GM10248 (cell line): ENCODE data around the gene ATF7.

Experiments used
- CTCF ChIA-PET: fragments of 300-600 bp; sonication (Branson Sonifier 250); formaldehyde crosslinking; extraction: SDS; loops from one replicate; lab custom pipeline; 2021; ENCODE audit warnings: antibody characterized with exemption; lab: Yijun Ruan, JAX
- POLR2A ChIA-PET: fragments of 350-650 bp; sonication (Branson Sonifier 250); formaldehyde crosslinking; extraction: SDS; loops from one replicate; lab custom pipeline; 2020; ENCODE audit warnings: antibody characterized with exemption; lab: Yijun Ruan, JAX
- DNase-seq: peaks from one replicate; pipeline ENCODE4 v3.0.0; 2012; ENCODE audit errors: extremely low spot score
- CTCF ChIP-seq: IDR thresholded peaks from 2 replicates; pipeline ENCODE4 v1.5.1; 2012; ENCODE audit warnings: mild to moderate bottlenecking, low read depth; ENCODE audit errors: extremely low read depth, missing control alignments, control extremely low read depth

The ATF7 gene

GRCh38 chr12:53589915-53590314 lies 36.3 kb downstream of the ATF7 start:
- no peak for DNase-seq
- TF ChIP-seq CTCF, result no peak
- ChIA-PET POLR2A (no interaction called here), CTCF (interaction anchor here (1.0 to 2.1 kb wide), 3 partner anchors 10 to 46 kb away, joined by 3 to 4 read pairs (median 3); no protein-coding TSS in a partner anchor)

GRCh38 chr12:53589423-53589822 lies 36.8 kb downstream of the ATF7 start:
- CTCF ChIA-PET, result interaction anchor here (0.9 to 2.1 kb wide), 7 partner anchors 9 to 169 kb away, joined by 3 to 4 read pairs (median 3); no protein-coding TSS in a partner anchor
- no peak for TF ChIP-seq CTCF
- POLR2A ChIA-PET, result no interaction called here
- no peak for DNase-seq

GRCh38 chr12:53588123-53588522 lies 38.1 kb downstream of the ATF7 start:
- DNase-seq, result no peak
- ChIA-PET POLR2A (no interaction called here), CTCF (interaction anchor here (1.4 to 2.1 kb wide), 2 partner anchors 8 to 32 kb away, joined by 3 to 4 read pairs; no protein-coding TSS in a partner anchor)
- no peak for TF ChIP-seq CTCF

- DNase-seq, result no peak
- ChIA-PET CTCF (interaction anchor here (0.9 to 2.4 kb wide), 3 partner anchors 26 to 89 kb away, joined by 3 to 14 read pairs (median 3); partner anchors contain the start of gene ATP5MC2), POLR2A (no interaction called here)
- TF ChIP-seq CTCF, result no peak
Observed at GRCh38 chr12:53586745-53587144, 39.4 kb downstream of the ATF7 start.

- POLR2A ChIA-PET, result no interaction called here
- CTCF ChIA-PET, result interaction anchor here (0.9 to 2.4 kb wide), 4 partner anchors 17 to 90 kb away, joined by 3 to 14 read pairs (median 3); partner anchors contain the start of gene ATP5MC2
- DNase-seq, result peak; percentile 42
- TF ChIP-seq CTCF, result no peak
Observed at GRCh38 chr12:53585448-53586125, 40.6 kb downstream of the ATF7 start.

GRCh38 chr12:53579545-53579955 lies 46.6 kb downstream of the ATF7 start:
- peak; percentile 58 for DNase-seq
- POLR2A ChIA-PET, result interaction anchor here (0.7 kb wide), 1 partner anchor 96 kb away, joined by 3 read pairs; no protein-coding TSS in a partner anchor

More at GRCh38 chr12:53579545-53579955, 46.6 kb downstream of the ATF7 start:
- no peak for TF ChIP-seq CTCF
- CTCF ChIA-PET, result interaction anchor here (1.0 to 8.4 kb wide), 5 partner anchors 9 to 96 kb away, joined by 3 to 45 read pairs (median 5); partner anchors contain the start of gene ATP5MC2
